DND-41 (cell line): ENCODE results near the gene S100A12.
"Not testable (repeated sequence)": the region's sequence is repeated elsewhere in the genome, so short reads cannot be mapped to it uniquely, and the experiment has no call there.

Experiments
- CTCF ChIP-seq: IDR thresholded peaks from 2 replicates; pipeline ENCODE4 v1.5.1; 2012; ENCODE audit warnings: borderline replicate concordance, low read length, moderate library complexity, mild to moderate bottlenecking; ENCODE audit not compliant: poor library complexity, severe bottlenecking; ENCODE audit errors: extremely low read depth
- EZH2 ChIP-seq: IDR thresholded peaks from 3 replicates; pipeline ENCODE4 v1.6.1; 2012; ENCODE audit warnings: borderline replicate concordance, low read depth, mild to moderate bottlenecking, moderate library complexity, low read length, inconsistent platforms; ENCODE audit not compliant: severe bottlenecking

GRCh38 chr1:153413961-153414360, 38.5 kb upstream of the S100A12 start:
- TF ChIP-seq CTCF, EZH2: not testable (repeated sequence)
